Suprapubic skin (tissue), 4 donors: ENCODE results near the gene PIP4P1. TPM values are rescaled to one million over a fixed set of nuclear protein-coding genes. Genes with fewer than 3 reads are reported as not detected.

Source experiments
- DNase-seq, 2 donors: peaks; one replicate each; pipeline ENCODE4 v3.0.0-alpha.2; 2019; ENCODE audit warnings: low spot score in 2 of 2
- H3K27ac ChIP-seq: fragments of 200-600 bp; sonication (generic); one replicate; pipeline ENCODE4 v1.5.1; 2019
- H3K27me3 ChIP-seq: fragments of 200-600 bp; sonication (generic); one replicate; pipeline ENCODE4 v1.5.1; 2019
- H3K36me3 ChIP-seq: fragments of 200-600 bp; sonication (generic); one replicate; pipeline ENCODE4 v1.5.1; 2019
- H3K4me1 ChIP-seq: fragments of 200-600 bp; sonication (generic); one replicate; pipeline ENCODE4 v1.5.1; 2019
- H3K4me3 ChIP-seq: fragments of 200-600 bp; sonication (generic); one replicate; pipeline ENCODE4 v1.5.1; 2019; ENCODE audit warnings: mild to moderate bottlenecking
- H3K9me3 ChIP-seq: fragments of 200-600 bp; sonication (generic); one replicate; pipeline ENCODE4 v1.5.1; 2019
- CTCF ChIP-seq, 2 donors: fragments of 200-600 bp in 1 of 2; fragments of 450-650 bp in 1 of 2; sonication (generic) in 1 of 2; IDR thresholded peaks; one replicate each; pipeline ENCODE4 v1.5.1; 2016 to 2019; ENCODE audit warnings: antibody characterized with exemption in 2 of 2, mild to moderate bottlenecking in 1 of 2, moderate library complexity in 1 of 2
- EP300 ChIP-seq: sonication (generic); formaldehyde crosslinking; IDR thresholded peaks from one replicate; pipeline ENCODE4 v1.6.1; 2017; ENCODE audit warnings: antibody characterized with exemption
- POLR2A ChIP-seq, 2 donors: fragments of 450-650 bp; IDR thresholded peaks; one replicate each; pipeline ENCODE4 v1.6.1; 2017; ENCODE audit warnings: antibody characterized with exemption in 2 of 2, mild to moderate bottlenecking in 2 of 2, moderate library complexity in 2 of 2
- POLR2AphosphoS5 ChIP-seq, 3 donors: sonication (generic); formaldehyde crosslinking; IDR thresholded peaks; one replicate each; pipeline ENCODE4 v1.6.1; 2017; ENCODE audit warnings: antibody characterized with exemption in 3 of 3
- WGBS: methylation state at CpG from one replicate; pipeline ENCODE4 v1.1.5; 2018; 5-methylcytosine and 5-hydroxymethylcytosine counted together
- total RNA-seq, 4 donors: library from RNA; depleted of rRNA; stranded (reverse); fragments of >200 nt; gene quantifications; one replicate each; pipeline ENCODE4 v1.1.0, GENCODE V29; 2016

PIP4P1 gene
- total RNA-seq, 4 donors from 2014 or later = 23.7 to 36.5 (median 28.9) TPM

- H3K27me3 ChIP-seq = no peaks in the 10 kb centered on the region
- no peak for DNase-seq
- no peaks in the 10 kb centered on the region for H3K9me3 ChIP-seq
- H3K4me3 ChIP-seq = no peak overlapping the region
- TF ChIP-seq CTCF (IDR thresholded peaks at IDR 0.05) (no peak), POLR2A (IDR thresholded peaks at IDR 0.05) (no peak), EP300 (no peak), POLR2AphosphoS5 (IDR thresholded peaks at IDR 0.05) (no peak)
- no peaks in the 10 kb centered on the region for H3K36me3 ChIP-seq
- 18% methylated on average over 2 of the region's 2 CpGs for WGBS
- H3K4me1 ChIP-seq = peaks cover 30% of the 10 kb centered on the region
- H3K27ac ChIP-seq = peak overlapping the region; percentile 8
These were observed 32.4 kb upstream of the PIP4P1 start for GRCh38 chr14:20493634-20494033.

- no peak for DNase-seq
- Histone ChIP-seq H3K27ac (no peak overlapping the region), H3K36me3 (no peaks in the 10 kb centered on the region), H3K4me1 (peaks cover 30% of the 10 kb centered on the region), H3K9me3 (no peaks in the 10 kb centered on the region), H3K27me3 (no peaks in the 10 kb centered on the region), H3K4me3 (no peak overlapping the region)
- no peak for TF ChIP-seq CTCF (IDR thresholded peaks at IDR 0.05)
- TF ChIP-seq POLR2AphosphoS5 (IDR thresholded peaks at IDR 0.05) = no peak
- no peak for TF ChIP-seq POLR2A (IDR thresholded peaks at IDR 0.05)
- no peak for TF ChIP-seq EP300
- whole genome bisulfite sequencing = 97% methylated on average over 4 of the region's 4 CpGs
These were observed 31.3 kb upstream of the PIP4P1 start for GRCh38 chr14:20492486-20492885.

DNA sequence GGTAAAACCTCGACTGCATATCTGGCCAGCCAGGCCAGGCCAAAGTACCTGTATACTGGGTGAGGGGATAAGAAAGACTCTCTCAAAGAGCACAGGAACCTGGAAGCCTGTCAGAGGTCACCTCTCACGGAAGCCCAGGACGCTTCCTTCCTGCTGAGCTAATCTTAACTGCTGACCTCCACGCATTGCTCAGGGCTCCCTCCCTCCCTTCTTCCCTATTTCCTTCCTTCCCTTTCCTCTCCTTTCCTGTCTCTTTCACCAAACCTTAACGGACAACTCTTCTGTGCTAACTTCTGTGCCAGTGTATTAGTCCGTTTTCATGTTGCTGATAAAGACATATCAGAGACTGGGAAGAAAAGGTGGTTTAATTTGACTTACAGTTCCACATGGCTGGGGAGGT, 29.3 kb upstream of the PIP4P1 start:
- Histone ChIP-seq H3K9me3 (no peaks in the 10 kb centered on the region), H3K36me3 (no peaks in the 10 kb centered on the region), H3K4me1 (peaks cover 30% of the 10 kb centered on the region), H3K4me3 (no peak overlapping the region), H3K27me3 (no peaks in the 10 kb centered on the region), H3K27ac (no peak overlapping the region)
- DNase-seq = no peak
- TF ChIP-seq POLR2AphosphoS5 (IDR thresholded peaks at IDR 0.05) (no peak), CTCF (IDR thresholded peaks at IDR 0.05) (no peak), EP300 (no peak), POLR2A (IDR thresholded peaks at IDR 0.05) (no peak)
- WGBS = 57% methylated on average over 6 of the region's 6 CpGs

- H3K27me3 ChIP-seq = no peaks in the 10 kb centered on the region
- no peaks in the 10 kb centered on the region for H3K9me3 ChIP-seq
- H3K4me1 ChIP-seq = peaks cover 21% of the 10 kb centered on the region
- no peak overlapping the region for H3K4me3 ChIP-seq
- H3K36me3 ChIP-seq = no peaks in the 10 kb centered on the region
- 42% methylated on average over 6 of the region's 6 CpGs for WGBS
- DNase-seq = no peak
- H3K27ac ChIP-seq = peak overlapping the region; percentile 64
- TF ChIP-seq EP300 = no peak
- TF ChIP-seq POLR2A (IDR thresholded peaks at IDR 0.05) = no peak
- TF ChIP-seq CTCF (IDR thresholded peaks at IDR 0.05) = no peak
These were observed 28.1 kb upstream of the PIP4P1 start for GRCh38 chr14:20489093-20489994.

DNA sequence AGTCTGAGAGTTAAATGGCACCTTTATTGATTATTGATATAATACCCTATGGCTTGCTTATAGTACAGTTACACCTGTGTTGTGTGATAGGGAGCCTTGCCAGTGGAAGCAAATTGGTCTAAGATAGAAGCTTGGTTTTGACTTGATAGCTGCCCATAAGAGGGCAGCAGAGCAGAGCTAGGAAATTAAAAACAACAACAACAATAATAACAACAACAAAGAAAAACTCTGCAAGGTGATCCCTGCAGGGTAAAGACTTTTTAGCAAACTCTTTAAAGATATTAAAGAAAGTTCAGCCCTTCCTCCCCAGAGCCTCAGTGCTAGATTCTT, 26.1 kb upstream of the PIP4P1 start:
- Histone ChIP-seq H3K27ac (no peak overlapping the region), H3K27me3 (no peaks in the 10 kb centered on the region), H3K4me1 (peaks cover 16% of the 10 kb centered on the region), H3K4me3 (no peak overlapping the region), H3K36me3 (no peaks in the 10 kb centered on the region), H3K9me3 (no peaks in the 10 kb centered on the region)
- DNase-seq = no peak
- TF ChIP-seq CTCF (IDR thresholded peaks at IDR 0.05) (no peak), POLR2A (IDR thresholded peaks at IDR 0.05) (no peak), EP300 (no peak), POLR2AphosphoS5 (IDR thresholded peaks at IDR 0.05) (no peak)
